Kidney (tissue), 14 donors: ENCODE data around the gene AKIP1. TPM values are rescaled to one million over a fixed set of nuclear protein-coding genes. Genes with fewer than 3 reads are reported as not detected.
"Not testable (repeated sequence)": the region's sequence is repeated elsewhere in the genome, so short reads cannot be mapped to it uniquely, and the experiment has no call there.

Experiments used
- DNase-seq, 5 donors: peaks; one replicate each; pipeline ENCODE4 v3.0.0-alpha.2; 2013 to 2020
- FAIRE-seq: peaks from 2 replicates; lab custom pipeline; 2012; peaks lifted over from hg19 to GRCh38; lab: Jason Lieb, UNC
- H3K27ac ChIP-seq, 2 donors: one replicate each; pipeline ENCODE4 v1.7.0; 2013; ENCODE audit warnings: low read depth in 2 of 2, low read length in 2 of 2, inconsistent platforms in 1 of 2
- H3K27me3 ChIP-seq: one replicate; pipeline ENCODE4 v1.7.1; 2013; ENCODE audit warnings: low read length, inconsistent platforms; ENCODE audit not compliant: control insufficient read depth, insufficient read depth
- H3K36me3 ChIP-seq, 3 donors: one replicate each; pipeline versions ENCODE4 v1.7.0 to v1.7.1; 2013; ENCODE audit warnings: low read length in 3 of 3, control low read depth in 1 of 3, inconsistent platforms in 1 of 3; ENCODE audit not compliant: insufficient read depth in 3 of 3, control insufficient read depth in 2 of 3
- H3K4me1 ChIP-seq, 3 donors: one replicate each; pipeline versions ENCODE4 v1.7.0 to v1.7.1; 2013; ENCODE audit warnings: low read length in 3 of 3, inconsistent platforms in 1 of 3, low read depth in 1 of 3; ENCODE audit not compliant: control insufficient read depth in 2 of 3, insufficient read depth in 2 of 3
- H3K4me3 ChIP-seq, 3 donors: one replicate each; pipeline versions ENCODE4 v1.7.0 to v1.8.1; 2013; ENCODE audit warnings: low read length in 3 of 3, control low read depth in 1 of 3, inconsistent platforms in 1 of 3
- H3K9ac ChIP-seq, 3 donors: one replicate each; pipeline versions ENCODE4 v1.7.0 to v1.7.1; 2013; ENCODE audit warnings: low read length in 3 of 3, control low read depth in 1 of 3, inconsistent platforms in 1 of 3
- H3K9me3 ChIP-seq, 3 donors: one replicate each; pipeline versions ENCODE4 v1.7.0 to v1.7.1; 2013; ENCODE audit warnings: low read length in 3 of 3, control low read depth in 1 of 3, inconsistent platforms in 1 of 3; ENCODE audit not compliant: control insufficient read depth in 2 of 3, insufficient read depth in 1 of 3
- intact Hi-C: fragments of 100-400 bp; cut with DNase I; formaldehyde crosslinking; loops from one replicate; pipeline ENCODE4 v1.11.1; 2022
- polyA plus RNA-seq: library from polyadenylated mRNA; stranded (reverse); fragments of 350-450 nt; fragmentation: Illumina TruSeq; extraction: RNeasy Lipid Tissue Mini Kit (QIAGEN cat#74804); gene quantifications from one replicate; pipeline ENCODE4 v1.2.3, GENCODE V29; 2014; ENCODE audit warnings: low read depth, low replicate concordance; ENCODE audit not compliant: insufficient read depth
- total RNA-seq: library from RNA; stranded (reverse); fragmentation: NEBNext Ultra II Directional; extraction: Animal tissue kit (Norgen Biotek cat#: 25700); gene quantifications from one replicate; pipeline ENCODE4 v1.2.1, GENCODE V29; 2021
- TF ChIP-seq, protein P1 (sequence below): IDR thresholded peaks from 3 replicates; pipeline ENCODE4 v1.5.1; 2012; ENCODE audit warnings: mild to moderate bottlenecking, moderate library complexity, borderline replicate concordance; ENCODE audit not compliant: insufficient read depth; ENCODE audit errors: extremely low read depth
- donor health status: control.
- donor health status: control.
- donor health status: control.
- donor health status: control.
- donor health status: control.
- donor health status: DM: yes; HTN: yes; CAD: no.
- donor health status: Normal renal cell carcinoma (clear cell type).

Gene AKIP1
- total and polyA plus RNA-seq, 2 donors from 2014 or later, result 23.7 to 27.3 TPM

DNA sequence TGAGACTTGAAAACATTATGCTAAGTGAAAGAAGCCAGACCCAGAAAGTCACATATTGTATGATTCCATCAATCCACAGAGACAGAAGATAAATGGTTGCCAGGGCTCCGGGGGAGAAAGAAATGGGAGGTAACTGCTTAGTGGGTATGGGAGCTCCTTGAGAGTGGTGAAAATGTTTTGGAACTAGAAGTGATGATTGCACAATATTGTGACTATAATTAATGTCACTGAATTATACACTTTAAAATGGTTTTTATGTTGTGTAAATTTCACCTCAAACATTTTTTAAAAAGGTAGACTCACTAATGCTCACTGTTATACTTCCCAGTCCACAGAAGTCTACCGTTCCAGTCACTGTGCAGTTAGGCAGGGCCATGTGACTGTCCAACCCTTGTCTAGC lies 32.2 kb upstream of the AKIP1 start:
- Histone ChIP-seq H3K27ac (no peak overlapping the region), H3K4me3 (no peak overlapping the region), H3K4me1 (no peaks in the 10 kb centered on the region), H3K27me3 (no peaks in the 10 kb centered on the region), H3K9ac (no peak overlapping the region), H3K9me3 (no peaks in the 10 kb centered on the region), H3K36me3 (no peaks in the 10 kb centered on the region)
- DNase-seq (no peak), FAIRE-seq (no peak)
- intact Hi-C loops, result no loop called here
- TF ChIP-seq, protein P1, sequence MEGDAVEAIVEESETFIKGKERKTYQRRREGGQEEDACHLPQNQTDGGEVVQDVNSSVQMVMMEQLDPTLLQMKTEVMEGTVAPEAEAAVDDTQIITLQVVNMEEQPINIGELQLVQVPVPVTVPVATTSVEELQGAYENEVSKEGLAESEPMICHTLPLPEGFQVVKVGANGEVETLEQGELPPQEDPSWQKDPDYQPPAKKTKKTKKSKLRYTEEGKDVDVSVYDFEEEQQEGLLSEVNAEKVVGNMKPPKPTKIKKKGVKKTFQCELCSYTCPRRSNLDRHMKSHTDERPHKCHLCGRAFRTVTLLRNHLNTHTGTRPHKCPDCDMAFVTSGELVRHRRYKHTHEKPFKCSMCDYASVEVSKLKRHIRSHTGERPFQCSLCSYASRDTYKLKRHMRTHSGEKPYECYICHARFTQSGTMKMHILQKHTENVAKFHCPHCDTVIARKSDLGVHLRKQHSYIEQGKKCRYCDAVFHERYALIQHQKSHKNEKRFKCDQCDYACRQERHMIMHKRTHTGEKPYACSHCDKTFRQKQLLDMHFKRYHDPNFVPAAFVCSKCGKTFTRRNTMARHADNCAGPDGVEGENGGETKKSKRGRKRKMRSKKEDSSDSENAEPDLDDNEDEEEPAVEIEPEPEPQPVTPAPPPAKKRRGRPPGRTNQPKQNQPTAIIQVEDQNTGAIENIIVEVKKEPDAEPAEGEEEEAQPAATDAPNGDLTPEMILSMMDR, result no peak

DNA sequence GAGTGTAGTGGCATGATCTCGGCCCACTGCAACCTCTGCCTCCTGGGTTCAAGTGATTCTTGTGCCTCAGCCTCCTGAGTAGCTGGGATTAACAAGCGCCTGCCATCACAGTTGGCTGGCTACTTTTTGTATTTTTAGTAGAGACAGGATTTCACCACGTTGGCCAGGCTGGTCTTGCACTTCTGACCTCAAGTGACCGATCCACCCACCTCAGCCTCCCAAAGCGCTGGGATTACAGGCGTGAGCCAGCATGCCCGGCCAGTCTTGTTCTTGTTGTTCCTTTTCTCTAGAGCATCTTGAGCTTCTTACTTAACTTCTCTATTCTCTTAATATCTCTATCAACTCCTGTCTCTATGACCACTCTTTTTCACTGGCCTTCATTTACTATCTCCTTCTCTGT lies 29.4 kb upstream of the AKIP1 start:
- H3K4me3 ChIP-seq, H3K27ac ChIP-seq, H3K4me1 ChIP-seq, H3K9ac ChIP-seq, FAIRE-seq, DNase-seq, intact Hi-C loops, H3K27me3 ChIP-seq, H3K36me3 ChIP-seq, H3K9me3 ChIP-seq: not testable (repeated sequence)

DNA sequence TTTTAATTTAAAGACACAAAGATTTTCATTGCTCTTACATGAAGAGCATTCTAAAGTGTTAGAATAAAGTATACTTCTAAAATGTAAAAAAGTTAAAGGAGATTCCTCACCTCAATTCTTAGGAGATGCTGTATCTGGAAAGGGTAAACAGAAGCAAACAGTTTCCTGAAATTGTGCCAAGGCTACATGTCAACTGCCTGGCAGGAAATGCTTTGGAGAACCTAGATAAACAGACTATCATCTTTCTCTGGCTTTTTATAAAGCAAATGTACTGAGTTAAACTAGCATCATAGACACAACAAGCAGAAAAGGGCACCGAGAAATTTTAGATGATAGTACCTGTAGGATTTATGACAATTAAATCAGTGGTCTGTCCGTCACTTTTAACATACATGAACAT lies 24.7 kb upstream of the AKIP1 start:
- Histone ChIP-seq H3K27me3 (no peaks in the 10 kb centered on the region), H3K4me1 (no peaks in the 10 kb centered on the region), H3K9ac (no peak overlapping the region), H3K27ac (no peak overlapping the region), H3K4me3 (no peak overlapping the region), H3K36me3 (no peaks in the 10 kb centered on the region), H3K9me3 (no peaks in the 10 kb centered on the region)
- TF ChIP-seq, protein P1, result no peak
- FAIRE-seq, result no peak
- peak in 1 of 5 donors; percentile 45 for DNase-seq
- intact Hi-C loops, result no loop called here

DNA sequence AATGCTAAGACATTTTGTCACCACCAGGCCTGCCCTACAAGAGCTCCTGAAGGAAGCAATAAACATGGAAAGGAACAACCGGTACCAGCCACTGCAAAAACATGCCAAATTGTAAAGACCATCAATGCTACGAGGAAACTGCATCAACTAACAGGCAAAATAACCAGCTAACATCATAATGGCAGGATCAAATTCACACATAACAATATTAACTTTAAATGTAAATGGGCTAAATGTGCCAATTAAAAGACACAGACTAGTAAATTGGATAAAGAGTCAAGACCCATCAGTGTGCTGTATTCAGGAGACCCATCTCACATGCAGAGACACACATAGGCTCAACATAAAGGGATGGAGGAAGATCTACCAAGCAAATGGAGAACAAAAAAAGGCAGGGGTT lies 19.8 kb upstream of the AKIP1 start:
- H3K9me3 ChIP-seq, H3K27me3 ChIP-seq, FAIRE-seq, H3K36me3 ChIP-seq, H3K9ac ChIP-seq, intact Hi-C loops, H3K27ac ChIP-seq, H3K4me1 ChIP-seq, DNase-seq, H3K4me3 ChIP-seq: not testable (repeated sequence)
